GM19035 (cell line): Measurements from ENCODE around the gene ATP6V1E1.

Source experiments
- ATAC-seq: cut with Tn5 transposase; IDR thresholded peaks from one replicate; pipeline ENCODE4 v1.9.1; 2021; ENCODE audit not compliant: unreplicated experiment

Gene ATP6V1E1

DNA sequence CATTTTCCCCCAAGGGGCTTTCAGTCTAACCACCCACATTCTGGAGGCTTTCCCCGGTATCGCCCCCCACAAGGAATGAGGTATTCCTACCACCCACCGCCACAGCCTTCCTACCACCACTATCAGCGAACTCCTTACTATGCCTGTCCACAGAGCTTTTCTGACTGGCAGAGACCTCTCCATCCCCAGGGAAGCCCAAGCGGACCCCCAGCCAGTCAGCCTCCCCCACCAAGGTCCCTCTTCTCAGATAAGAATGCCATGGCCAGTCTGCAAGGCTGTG lies 79.9 kb downstream of the ATP6V1E1 start:
- no peak for ATAC-seq

DNA sequence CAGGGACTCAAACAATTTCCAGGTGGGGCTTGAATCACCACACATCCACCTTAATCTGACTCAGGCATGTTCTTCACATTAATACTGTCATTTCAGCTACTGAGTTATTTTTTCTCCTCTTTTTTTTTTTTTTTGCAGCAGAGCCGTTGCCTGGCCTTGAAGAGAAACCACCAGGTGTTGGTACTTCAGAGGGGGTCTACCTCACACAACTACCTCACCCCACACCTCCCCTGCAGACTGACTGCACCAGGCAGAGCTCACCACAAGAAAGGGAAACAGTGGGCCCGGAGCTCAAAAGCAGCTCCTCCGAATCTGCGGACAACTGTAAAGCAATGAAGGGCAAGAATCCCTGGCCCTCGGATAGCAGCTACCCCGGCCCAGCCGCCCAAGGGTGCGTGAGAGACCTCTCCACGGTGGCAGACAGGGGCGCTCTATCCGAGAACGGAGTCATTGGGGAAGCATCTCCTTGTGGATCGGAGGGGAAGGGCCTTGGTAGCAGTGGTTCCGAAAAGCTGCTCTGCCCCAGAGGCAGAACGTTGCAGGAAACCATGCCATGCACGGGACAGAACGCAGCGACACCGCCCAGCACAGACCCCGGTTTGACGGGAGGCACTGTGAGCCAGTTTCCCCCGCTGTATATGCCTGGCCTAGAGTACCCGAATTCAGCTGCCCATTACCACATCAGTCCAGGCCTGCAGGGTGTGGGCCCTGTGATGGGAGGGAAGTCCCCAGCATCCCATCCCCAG lies 80.4 kb downstream of the ATP6V1E1 start:
- no peak for ATAC-seq

DNA sequence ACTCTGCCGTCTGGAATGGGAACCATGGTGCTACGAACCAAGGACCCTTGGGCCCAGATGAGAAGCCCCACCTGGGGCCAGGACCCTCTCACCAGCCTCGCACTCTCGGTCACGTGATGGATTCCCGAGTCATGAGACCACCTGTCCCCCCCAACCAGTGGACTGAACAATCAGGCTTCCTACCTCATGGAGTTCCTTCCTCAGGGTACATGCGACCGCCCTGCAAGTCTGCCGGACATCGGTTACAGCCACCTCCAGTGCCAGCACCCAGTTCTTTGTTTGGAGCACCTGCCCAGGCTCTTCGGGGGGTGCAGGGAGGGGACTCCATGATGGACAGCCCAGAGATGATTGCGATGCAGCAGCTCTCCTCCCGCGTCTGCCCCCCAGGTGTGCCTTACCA lies 86.1 kb downstream of the ATP6V1E1 start:
- ATAC-seq, result no peak
